ENCODE results near the gene PERM1.
"Not testable (repeated sequence)": the region's sequence is repeated elsewhere in the genome, so short reads cannot be mapped to it uniquely, and the experiment has no call there.

The PERM1 gene

GRCh38 chr1:981955-982558 is at the start of gene PERM1:
Gene PERM1, minus strand, starts transcription at chr1:982093. Its CDS starts 1,064 bp downstream, at chr1:981029.
- no peak for DNase-seq (ENCODE audit: low read depth, low spot score)

- not testable (repeated sequence) for DNase-seq (ENCODE audit: low read depth, low spot score)
These were observed 49.2 kb upstream of the PERM1 start for GRCh38 chr1:1030867-1031658.

- DNase-seq (ENCODE audit: low read depth, low spot score) = no peak
These were observed 45.9 kb upstream of the PERM1 start for GRCh38 chr1:1027791-1028190.

GRCh38 chr1:1026599-1027413 is 44.9 kb upstream of the PERM1 start:
- DNase-seq (ENCODE audit: low read depth, low spot score) = no peak

- no peak for DNase-seq (ENCODE audit: low read depth, low spot score)
These were observed 43.8 kb upstream of the PERM1 start for GRCh38 chr1:1025730-1026129.

GRCh38 chr1:1024771-1025699 is 43.1 kb upstream of the PERM1 start:
- DNase-seq (ENCODE audit: low read depth, low spot score) = no peak

- no peak for DNase-seq (ENCODE audit: low read depth, low spot score)
These were observed 42.4 kb upstream of the PERM1 start for GRCh38 chr1:1024149-1024770.

GRCh38 chr1:1023700-1024099 is 41.8 kb upstream of the PERM1 start:
- no peak for DNase-seq (ENCODE audit: low read depth, low spot score)

GRCh38 chr1:1022302-1023009 is 40.6 kb upstream of the PERM1 start:
- no peak for DNase-seq (ENCODE audit: low read depth, low spot score)

- no peak for DNase-seq (ENCODE audit: low read depth, low spot score)
These were observed 40.0 kb upstream of the PERM1 start for GRCh38 chr1:1021920-1022259.

- DNase-seq (ENCODE audit: low read depth, low spot score) = no peak
These were observed 39.4 kb upstream of the PERM1 start for GRCh38 chr1:1021010-1021919.

GRCh38 chr1:1020415-1021009 is 38.6 kb upstream of the PERM1 start:
- no peak for DNase-seq (ENCODE audit: low read depth, low spot score)

- no peak for DNase-seq (ENCODE audit: low read depth, low spot score)
These were observed 38.1 kb upstream of the PERM1 start, which contains the start of gene AGRN for GRCh38 chr1:1020000-1020404. Gene AGRN, plus strand, starts transcription at chr1:1020120. Its CDS starts 53 bp downstream, at chr1:1020173.

- peak; percentile 62 for DNase-seq (ENCODE audit: low read depth, low spot score)
These were observed 37.5 kb upstream of the PERM1 start for GRCh38 chr1:1019122-1019999.

GRCh38 chr1:1018321-1018685 is 36.4 kb upstream of the PERM1 start:
- not testable (repeated sequence) for DNase-seq (ENCODE audit: low read depth, low spot score)

- not testable (repeated sequence) for DNase-seq (ENCODE audit: low read depth, low spot score)
These were observed 35.8 kb upstream of the PERM1 start for GRCh38 chr1:1017397-1018320.
